Stimulated activated naive CD8-positive, alpha-beta T cell treated with anti-CD3 and anti-CD28 coated beads, Interleukin-15, Interleukin-2, amounts not matched to agents 100 U/mL and 50 U/mL, for 24 hours (primary cell): ENCODE results near the gene SUSD3.

Experiments
- ATAC-seq: fragments of 150-1000 bp; cut with Tn5 transposase; one replicate; pipeline ENCODE4 v1.10.0; 2021
- DNase-seq: peaks from one replicate; pipeline ENCODE4 v3.0.0; 2021

The SUSD3 gene

DNA sequence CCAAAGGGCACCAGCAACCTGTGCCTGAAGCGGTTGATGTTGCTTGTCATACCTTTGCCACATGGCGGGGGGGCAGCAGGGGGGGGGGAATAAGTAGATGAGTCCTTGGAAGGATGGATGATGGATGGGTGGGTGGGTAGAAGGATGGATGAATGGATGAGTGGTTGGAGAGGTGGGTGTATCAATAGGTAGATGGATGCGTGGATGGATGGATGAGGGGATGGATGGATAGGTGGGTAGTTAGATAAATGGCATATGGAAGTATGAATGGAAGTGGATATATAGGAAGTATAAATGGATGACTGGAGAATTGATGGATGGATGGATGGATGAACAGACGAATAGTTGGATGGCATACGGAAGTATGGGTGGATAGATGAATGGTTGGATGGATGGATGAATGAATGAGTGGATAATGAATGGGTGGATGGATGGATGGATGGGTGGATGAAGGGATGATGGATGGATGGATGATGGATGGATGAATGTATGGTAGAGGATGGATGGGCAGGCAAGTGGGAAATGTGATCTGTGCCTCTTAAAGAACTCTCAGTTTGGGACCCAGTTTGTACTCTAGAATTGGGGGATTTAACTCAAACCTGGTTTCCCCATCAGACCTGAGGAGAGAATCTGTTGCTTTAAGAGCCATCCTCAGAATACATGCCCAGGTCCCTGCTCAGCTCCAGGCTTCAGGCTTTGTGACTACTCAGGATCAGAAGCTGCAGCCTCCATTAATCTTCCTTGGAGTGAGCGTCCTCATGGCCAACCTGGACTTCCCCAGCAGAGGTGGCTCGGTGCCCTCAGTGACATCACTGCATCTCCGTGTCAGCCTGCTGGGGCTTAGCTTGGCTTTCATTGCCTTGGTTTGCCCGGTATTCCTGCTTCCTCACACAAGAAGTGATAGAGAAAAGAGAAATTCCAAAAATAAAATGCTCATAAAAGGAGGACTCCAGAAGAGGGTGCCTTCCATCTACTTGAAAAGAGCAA is 27.6 kb upstream of the SUSD3 start:
- DNase-seq (no peak), ATAC-seq (no peak)

DNA sequence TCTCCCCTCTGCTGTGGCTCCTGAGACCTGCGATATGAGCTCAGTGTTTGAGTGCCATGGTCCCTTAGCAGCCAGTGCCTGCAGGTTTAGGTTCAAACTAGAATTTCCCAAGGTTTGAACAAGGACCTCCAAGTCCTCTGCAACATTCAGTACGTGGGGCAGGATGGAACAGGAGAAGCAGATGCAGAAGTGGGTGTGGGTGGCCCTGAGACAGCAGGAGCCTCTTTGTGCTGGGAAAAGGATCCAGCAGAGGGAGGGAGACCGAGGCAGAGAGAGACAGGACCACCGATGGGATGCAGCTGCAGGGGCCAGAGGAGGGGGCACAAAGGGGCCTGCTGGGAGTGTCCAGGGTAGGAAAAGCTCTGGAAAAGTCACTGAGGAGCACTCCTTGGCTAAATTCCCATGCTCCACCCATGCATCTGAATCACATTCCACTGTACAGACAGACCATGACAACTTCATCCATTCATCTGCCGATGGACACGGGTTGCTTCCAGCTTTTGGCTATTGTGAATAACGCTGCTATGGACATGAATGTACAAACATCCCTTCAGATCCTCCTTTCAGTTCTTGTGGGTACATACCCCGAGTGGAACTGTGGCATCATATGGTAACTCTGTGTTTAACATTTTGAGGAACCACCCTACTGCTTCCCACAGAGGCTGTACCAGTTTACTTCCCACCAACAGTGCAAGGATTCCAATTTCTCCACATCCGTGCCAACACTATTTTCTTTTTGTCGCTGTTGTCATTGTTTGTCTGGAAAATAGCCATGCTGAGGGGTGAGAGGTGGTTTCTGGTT is 26.7 kb upstream of the SUSD3 start:
- no peak for ATAC-seq
- no peak for DNase-seq

DNA sequence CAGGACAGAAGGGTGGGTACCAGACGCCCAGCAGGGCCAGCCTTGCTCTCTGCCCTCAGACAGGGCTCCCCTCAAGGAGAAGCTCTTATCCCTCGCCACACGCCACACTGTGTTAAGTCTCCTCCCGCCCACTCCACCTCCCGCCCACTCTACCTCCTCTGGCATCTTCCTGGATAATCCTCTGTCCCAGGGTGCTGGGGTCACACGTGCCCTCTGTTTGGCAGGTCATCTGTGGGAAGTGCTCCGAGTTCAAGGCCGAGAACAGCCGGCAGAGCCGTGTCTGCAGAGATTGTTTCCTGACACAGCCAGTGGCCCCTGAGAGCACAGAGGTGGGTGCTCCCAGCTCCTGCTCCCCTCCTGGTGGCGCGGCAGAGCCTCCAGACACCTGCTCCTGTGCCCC is 26.0 kb upstream of the SUSD3 start:
- DNase-seq: no peak
- ATAC-seq: no peak

DNA sequence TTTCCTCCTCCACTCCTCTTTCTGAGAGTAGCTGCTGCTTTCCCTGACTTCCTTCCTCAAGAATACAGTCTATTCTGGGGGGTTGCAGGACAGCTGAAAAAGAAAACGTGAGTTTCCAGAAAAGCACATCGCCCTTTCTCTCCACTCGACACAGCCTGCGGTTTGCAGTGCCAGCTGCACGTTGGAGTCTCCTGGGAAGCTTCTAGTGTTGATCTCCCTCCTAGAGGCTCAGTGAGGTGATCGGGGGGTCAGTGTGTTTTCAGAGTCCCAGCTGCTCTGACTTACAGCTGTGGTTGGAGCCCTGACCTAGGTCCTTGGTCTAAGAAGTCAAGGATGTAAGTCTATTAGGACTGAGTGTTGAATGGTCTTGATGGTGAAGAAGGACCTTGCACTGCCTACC is 25.0 kb upstream of the SUSD3 start:
- no peak for DNase-seq
- no peak for ATAC-seq

DNA sequence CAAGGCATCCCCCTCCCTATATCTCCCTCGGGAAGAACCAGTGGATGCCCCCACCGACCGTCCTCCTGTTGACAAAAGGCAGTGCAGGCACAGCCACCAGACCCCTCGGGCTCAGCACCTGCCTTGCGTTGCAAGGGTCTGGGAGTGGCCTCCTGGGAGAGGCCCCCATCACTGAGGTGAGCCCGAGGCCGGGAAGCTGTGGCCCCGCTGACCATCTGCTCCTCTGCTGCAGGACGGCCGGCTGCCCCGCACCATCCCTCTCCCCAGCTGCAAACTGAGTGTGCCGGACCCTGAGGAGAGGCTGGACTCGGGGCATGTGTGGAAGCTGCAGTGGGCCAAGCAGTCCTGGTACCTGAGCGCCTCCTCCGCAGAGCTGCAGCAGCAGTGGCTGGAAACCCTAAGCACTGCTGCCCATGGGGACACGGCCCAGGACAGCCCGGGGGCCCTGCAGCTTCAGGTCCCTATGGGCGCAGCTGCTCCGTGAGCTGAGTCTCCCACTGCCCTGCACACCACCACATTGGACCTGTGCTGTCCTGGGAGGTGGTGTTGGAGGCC is 23.3 kb upstream of the SUSD3 start:
- DNase-seq (no peak), ATAC-seq (no peak)

DNA sequence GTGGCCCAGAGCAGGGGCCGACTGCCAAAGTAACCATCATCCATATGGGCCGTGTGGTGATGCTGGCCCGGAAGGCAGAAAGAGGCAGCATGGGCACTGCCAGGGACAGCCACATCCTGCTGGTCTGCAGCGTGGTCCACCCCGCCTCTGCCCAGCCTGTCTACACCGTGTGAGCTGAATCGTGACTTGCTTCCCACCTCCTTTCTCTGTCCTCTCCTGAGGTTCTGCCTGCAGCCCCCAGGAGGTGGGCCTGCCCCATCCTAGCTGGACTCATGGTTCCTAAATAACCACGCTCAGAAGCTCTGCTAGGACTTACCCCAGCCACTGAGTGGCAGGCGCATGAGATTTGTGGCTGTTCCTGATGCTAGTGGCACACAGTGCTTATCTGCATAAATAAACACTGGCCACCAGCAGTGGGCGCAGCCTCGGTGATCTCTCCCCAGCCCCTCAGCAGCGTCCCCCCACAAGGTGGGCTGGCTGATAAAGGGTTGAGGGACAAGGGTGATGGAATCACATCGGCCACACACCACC is 22.6 kb upstream of the SUSD3 start:
- no peak for ATAC-seq

DNA sequence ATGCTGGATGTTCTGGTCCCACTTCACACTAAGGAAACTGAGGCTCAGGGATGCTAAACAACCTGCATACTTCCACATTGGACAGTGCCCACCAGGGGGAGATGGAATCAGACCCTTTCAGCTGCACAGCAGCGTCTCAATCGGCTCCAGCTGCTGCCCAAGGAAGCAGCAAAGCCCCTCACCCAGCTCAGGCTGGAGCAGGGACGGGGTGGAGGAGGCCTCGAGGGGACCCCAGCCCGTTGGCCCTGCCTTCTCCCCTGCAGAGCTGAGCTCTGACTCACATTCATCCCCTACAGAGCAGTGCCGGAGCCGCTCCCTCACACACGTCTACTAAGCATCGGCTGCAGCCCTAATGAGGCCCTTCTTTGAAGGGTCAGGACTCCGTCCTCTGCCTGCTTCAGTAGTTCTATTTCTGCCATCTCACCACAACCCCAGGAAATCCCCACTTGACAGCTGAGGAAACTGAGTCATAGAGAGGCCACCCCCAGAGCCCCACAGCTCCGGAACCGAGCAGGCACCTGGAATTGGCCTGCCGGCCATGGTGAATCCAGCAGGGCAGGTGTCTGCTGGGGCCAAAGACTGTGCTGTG is 21.5 kb upstream of the SUSD3 start:
- ATAC-seq: no peak

More for the DNA sequence above, 22.6 kb upstream of the SUSD3 start:
- DNase-seq: no peak

DNA sequence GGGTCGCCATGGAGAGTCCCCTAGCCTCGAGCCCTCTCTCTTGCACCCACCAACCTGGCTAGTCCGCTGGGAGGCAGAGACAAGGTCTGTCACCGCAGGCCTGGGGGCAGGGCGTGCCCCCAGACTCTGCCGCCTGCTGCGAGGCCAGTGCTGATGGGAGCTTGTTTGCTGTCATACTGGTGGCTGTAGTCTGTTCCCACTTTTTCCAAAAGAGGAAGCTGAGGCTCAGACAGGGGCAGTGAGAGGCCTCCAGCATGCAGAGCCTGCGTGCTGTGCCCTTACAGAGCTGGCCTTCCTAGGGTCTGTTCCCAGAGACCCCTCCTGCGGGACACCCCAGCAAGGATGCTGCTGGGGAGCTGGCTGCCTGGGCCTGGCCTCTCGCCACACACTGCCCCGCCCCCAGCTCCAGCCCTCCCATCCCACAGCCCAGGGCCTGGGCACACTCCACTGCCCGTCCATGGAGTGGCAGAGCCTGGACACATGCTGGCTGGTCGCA is 21.0 kb upstream of the SUSD3 start:
- DNase-seq (no peak), ATAC-seq (no peak)

More for the DNA sequence above, 21.5 kb upstream of the SUSD3 start:
- DNase-seq: no peak

DNA sequence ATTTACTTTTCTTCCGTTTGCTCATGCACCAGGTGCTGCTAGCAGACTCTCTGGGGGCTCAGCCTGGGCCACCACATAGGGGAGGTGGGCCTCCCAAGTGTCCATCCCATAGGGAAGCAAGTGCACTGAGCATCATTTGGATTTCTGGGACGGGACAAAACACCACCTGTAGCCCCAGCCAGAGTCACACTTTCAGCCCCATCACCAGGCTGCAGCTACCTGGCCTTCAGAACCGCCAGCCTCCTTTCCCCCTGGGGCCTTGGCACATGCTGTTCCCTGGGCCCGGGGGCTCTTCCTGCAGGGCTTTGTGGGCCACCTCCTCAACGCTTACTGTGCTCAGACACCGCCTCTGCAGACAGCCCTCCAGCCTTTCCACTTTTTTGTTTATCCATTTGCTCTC is 19.6 kb upstream of the SUSD3 start:
- DNase-seq: no peak
- ATAC-seq: no peak

DNA sequence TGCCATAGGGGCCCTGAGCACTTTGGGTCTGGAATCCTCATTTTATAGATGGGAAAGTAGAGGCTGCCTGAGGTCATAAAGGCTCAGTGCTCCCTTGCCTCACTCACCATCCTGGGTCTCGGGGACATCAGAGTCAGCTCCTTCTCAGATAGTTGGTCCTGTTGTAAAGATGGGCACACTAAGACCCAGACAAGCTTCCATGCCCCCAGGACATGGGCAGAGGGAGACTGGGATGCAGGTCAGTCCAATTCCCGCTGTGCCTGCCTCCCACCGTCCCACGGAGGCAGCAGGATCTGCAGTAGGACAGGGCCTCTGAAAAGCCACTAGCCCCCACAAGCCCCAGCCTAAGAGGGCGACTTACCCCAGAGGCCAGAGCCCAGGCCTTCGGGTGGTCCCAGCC is 19.0 kb upstream of the SUSD3 start:
- ATAC-seq: no peak
- no peak for DNase-seq

DNA sequence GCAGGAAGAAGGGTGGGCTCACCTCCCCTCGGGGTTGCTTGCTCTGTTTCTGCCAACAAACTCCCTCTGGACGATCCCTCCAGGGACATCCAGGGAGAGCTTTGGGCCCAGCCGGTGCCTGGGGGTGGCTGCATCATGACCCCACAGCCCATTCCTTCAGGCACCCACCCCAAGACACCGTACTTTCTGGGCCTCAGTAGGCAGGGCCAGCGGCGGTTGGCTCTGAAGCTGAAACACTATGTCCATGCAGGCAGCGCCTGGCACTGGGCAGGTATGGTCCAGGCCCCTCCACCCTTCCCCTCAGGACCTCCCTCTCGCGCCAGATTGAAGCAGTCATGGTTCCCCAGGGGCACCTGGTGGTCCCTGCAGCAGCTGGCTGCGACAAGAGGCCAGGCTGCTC is 18.5 kb upstream of the SUSD3 start:
- ATAC-seq (no peak), DNase-seq (no peak)

DNA sequence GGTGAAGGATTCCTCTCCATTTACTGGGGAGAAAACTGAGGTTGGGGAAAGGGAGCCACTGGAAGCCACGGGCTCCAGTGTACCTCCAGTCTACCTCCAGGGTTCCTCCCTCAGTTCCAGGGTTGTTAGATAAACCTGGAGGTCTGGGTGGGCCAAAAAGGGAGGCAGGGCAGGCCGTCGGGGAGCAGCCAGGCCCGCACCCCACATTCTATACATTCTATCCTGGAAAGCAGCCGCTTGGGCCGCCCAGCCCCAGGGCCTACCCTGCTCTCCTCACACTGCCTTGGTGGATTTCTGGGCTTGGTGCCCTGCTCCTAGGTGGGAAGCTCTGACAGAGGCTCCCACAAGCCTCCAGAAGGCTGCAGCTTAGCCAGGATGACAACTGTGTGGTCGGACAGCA is 18.1 kb upstream of the SUSD3 start:
- ATAC-seq: no peak

DNA sequence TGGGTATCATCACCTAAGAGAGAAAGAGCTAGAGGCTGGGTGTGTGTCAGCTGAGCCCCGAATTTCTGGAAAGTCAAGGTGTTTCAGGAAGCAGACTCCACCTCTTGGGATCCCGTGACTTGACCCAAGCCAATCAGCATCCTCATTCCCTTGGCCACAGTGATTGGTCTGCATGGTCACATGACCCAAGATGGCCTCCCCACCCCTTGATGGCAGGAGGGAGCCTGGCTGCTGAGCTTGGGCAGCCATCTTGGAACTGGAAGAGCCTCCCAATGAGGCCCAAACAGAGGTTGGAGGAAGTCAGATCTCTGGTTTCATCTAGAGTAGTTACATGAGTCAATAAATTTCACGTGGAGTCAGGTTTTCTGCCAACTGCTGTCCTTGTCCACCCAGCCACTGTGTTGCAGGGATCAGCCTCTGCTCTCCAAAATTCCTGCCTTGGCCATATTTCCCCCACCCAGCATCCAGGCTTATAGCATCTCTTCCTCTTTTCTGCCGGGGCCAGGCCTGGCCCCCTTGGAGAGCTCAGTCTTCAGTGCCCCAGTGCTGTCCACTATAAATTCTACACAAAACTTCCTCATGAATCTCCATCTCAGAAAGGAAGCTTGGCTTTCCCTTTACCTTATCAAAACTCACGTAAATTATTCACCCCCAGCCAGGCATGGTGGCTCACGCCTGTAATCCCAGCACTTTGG is 17.2 kb upstream of the SUSD3 start:
- DNase-seq (no peak), ATAC-seq (no peak)

More for the DNA sequence above, 18.1 kb upstream of the SUSD3 start:
- no peak for DNase-seq

DNA sequence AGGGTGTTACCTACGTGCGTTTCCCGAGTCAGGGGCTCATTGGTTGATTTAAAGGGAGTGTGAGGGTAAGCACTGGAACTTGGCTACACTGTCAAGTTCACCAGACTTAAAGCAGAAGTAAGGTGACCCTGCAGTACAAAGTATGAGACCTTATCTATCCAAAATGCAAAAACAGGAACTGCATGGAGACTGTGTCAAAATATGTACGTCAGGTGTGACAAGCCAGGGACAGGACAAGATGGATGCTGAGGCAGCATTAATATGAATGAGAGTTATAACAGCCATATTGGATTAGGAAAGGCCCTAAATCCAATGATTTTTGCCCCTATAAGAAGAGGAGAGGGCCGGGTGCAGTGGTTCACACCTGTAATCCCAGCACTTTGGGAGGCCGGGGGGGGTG is 15.4 kb upstream of the SUSD3 start:
- DNase-seq (no peak), ATAC-seq (no peak)

DNA sequence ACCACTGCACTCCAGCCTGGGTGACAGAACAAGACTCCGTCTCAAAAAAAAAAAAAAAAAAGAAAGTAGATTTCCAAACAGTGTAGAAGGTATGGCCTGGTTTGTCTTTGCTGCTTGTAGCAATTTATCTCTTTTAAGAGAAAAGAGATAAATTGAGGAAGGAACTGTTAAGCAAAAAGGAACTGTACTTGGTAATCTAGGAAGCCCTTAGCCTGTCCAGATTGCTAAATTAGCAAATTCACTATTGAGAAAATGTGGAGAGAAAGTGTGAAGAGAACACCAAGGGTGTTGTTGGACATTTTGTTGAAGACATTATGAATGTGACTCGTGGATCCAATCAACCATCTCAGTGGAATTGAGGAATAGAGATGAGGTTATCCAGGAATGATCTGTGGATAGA is 13.0 kb upstream of the SUSD3 start:
- DNase-seq (no peak), ATAC-seq (no peak)

DNA sequence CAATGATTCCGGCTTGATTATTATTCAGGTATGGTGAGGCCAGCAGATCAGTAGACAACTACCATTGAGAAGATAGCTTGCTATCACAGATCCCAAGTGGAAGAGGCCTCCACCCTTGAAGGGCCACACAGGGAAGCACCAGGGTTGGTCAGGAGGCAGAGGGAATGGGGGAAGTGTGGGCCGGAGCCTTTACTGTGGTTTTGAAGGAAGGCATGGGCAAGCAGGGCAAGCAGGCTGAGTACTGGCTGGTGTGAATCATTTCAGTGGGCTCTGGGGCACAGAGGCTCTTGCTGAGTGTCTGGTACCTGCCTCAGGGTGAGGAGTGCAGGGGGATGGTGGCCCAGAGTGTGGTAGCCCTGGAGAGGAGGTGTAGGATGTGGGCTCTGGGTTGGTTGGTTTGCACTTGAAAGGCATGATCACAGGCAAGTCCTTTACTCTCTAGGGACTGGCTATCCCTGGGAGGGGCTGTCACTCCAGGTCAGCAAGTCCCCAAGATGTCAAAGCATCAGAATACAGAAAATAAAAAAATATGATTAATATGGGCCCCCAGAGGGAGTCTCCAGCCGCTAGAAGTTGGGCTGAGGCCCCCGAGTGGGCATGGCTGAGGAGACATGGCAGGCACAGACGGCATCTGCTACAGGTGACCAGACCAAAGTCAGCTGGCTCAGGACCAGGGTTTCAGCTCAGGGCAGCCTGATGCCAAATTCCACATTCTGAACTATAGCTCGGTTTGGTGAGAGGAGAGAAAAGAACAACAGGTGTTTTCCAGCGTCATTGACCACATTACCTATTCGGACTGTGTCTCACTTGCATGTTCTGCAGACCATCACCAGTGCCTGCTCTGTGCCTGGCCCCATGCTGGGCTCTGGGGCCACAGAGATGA is 9.7 kb upstream of the SUSD3 start:
- DNase-seq (no peak), ATAC-seq (no peak)

DNA sequence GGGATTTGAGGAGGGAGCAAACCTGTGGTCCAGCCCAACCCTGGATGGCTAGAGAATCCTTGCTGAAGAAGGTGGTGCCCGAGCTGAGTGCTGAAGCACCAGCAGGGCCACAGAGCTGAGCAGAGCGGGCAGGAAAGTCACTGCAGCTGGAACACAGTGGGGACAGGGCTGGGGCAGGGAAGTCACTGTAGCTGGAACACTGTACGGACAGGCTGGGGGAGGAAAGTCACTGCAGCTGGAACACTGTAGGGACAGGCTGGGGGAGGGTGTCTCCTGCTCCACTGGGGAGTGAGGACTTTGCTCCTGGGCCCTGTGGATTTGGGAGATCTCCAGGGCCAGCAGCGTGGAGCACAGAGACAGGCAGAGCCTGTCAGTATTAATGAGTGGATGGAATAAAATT is 9.0 kb upstream of the SUSD3 start:
- ATAC-seq: no peak

DNA sequence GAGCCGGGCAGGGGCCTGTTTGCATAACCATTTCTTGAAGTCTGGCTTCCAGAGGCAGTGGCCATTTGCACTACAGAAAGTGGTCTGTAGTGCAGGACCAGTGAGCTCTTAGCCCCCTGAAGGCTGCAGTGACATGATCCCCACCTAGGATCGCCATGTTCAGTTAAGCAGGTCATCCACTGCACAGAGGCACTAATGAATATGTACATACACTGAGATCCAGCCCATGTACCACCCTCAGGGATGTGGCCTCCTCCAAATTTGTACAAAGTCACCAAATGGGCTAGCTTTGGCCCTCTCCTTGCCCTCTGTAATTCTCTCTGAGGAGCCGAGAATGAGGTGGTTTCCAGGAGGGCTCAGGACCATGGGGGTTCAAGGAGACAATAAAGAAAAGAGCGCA is 8.3 kb upstream of the SUSD3 start:
- ATAC-seq (no peak), DNase-seq (no peak)

More for the DNA sequence above, 9.0 kb upstream of the SUSD3 start:
- no peak for DNase-seq

DNA sequence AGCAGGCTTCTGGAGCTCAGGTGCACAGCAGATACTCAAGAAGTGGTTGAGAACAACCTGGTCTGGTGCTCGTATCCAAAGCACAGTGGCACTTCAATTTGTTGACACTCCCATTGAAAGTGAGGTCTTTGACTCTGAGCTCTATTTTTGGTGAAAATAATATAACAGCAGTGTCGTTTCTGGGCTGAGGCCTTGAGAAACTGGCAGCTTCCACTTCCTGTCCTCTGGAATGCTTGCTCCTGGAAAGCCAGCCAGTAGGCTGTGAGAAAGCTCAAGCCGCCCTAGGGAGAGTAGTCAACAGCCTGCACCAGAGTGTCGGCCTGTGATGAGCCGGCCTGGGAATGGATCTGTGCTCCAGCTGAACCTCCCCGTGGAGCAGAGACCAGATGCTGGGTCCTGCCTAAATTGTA is 6.8 kb upstream of the SUSD3 start:
- ATAC-seq: no peak
- no peak for DNase-seq

DNA sequence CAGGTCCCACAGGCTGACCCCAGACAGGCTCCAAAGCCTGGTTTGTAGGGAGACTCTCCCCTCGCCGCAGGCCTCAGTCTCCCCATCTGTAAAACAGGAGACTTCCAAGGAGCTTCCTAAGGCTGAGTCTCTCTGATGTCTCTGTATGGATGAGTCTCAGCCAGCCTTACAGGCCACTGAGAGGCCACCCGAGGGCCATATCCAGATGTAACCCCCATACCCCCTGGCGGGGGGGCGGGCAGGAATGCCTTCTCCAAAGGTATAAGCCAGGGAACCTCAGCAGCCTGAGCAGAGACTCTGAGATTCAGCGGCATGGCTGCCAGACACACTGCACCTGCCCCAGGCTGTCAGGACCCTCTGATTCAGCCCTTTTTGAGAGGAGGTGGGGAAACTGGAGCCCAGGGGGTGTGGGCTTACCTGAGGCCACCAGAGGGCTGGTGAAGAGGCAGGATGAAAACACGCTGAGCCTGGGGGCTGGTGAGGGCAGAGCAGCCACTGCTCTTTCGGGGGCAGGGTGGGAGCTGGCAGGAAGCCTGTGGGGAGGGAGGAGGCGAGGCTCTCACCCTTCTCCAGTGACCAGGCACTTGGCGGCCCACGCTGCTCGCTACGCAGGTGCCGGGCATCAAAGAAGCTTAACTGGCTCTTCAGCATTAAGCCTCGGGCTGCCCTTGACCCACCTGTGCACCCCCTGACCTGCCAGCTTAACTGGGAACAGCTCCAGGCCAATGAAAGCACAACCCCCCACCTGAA is 5.5 kb upstream of the SUSD3 start:
- no peak for DNase-seq
- ATAC-seq: no peak
